ENCODE measurements around the gene LRBA.
"Not testable (repeated sequence)": the region's sequence is repeated elsewhere in the genome, so short reads cannot be mapped to it uniquely, and the experiment has no call there.

LRBA gene

DNA sequence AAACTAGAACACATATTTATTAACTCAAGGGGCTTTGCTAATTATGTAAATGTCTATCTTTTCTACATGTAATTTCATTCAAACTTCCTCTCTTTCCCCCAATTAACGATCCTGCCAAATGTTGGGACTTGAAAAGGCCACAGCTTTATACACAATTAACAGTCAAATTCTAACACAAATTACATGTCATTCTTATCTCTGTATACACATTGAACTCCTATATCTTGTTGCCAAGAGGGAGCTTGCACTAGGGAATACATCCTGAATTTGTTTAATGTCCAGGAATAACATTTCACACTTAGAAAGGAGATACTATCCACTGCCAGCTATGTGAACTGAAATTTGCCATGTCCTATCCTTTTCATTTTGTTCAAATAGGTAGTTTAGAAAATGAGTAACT, 472.0 kb downstream of the LRBA start:
- DNase-seq = no peak

DNA sequence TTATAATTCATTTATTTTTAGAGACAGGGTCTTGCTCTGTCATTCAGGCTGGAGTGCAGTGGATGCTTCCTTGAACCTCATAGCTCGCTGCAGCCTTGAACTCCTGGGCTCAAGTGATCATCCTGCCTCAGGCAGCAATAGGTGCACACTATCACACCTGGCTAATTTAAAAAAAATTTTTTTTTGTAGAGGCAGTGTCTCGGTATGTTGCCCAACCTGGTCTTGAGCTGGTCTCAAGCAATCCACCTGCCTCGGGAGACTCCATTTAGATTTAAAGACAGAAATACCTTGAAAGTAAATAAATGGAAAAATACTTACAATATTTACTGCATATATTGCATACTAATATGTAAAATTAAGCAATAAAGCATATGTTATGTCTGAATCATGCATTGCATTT, 473.4 kb downstream of the LRBA start:
- no peak for DNase-seq

GRCh38 chr4:150540959-150541360, 474.1 kb downstream of the LRBA start:
- DNase-seq = no peak

- DNase-seq = no peak
Measured at GRCh38 chr4:150540536-150540935, 474.5 kb downstream of the LRBA start.

DNA sequence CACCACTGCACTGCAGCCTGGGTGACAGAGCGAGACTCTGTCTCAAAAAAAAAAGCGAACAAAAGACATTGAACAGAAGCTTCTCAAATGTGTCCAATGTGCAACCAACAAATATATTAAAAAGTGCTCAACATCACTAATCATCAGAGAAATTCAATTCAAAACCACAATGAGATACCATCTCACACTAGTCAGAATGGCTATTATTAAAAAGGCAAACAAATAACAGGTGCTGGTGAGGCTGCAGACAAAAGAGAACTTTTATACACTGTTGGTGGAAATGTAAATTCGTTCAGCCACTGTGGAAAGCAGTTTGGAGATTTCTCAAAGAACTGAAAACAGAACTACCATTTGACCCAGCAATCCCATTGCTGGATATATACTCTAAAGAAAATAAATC, 477.2 kb downstream of the LRBA start:
- not testable (repeated sequence) for DNase-seq

DNA sequence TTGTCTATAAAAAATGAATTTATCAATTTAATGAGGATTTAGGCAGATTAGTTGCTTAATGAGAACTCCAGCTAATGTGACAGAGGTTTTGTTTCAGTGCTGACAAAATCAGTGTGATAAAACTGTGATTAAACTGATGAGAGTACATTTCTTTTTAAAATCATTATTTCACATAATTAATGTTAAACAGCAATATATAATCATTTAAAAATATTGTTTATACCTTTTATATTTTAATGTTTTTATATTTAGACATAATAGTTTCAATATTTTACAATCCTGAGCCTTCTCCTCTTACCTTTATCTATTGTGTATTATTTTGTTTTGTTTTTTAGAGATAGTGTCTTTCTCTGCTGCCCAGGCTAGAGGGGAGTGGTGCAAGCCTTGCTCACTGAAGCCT, 480.3 kb downstream of the LRBA start:
- no peak for DNase-seq

DNA sequence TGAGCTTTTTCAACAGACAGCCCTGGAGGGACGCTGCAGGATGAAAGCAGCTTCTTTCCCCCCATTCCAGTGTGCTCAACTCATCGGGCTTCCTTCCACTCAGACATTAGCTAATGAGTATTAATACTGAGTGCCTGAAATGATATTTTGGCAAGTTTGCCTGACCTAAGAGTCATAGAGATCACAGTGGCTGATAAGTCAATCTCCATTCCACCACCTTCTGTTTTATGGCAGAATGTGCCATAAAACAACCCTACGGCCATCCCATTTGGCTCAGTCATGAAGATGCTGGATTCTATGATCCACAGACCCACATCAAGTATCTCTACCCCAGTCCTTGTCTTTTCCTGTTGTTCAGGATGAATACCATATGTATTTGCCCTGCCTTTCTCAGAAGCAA, 481.4 kb downstream of the LRBA start:
- DNase-seq = no peak

GRCh38 chr4:150525321-150525868, 489.7 kb downstream of the LRBA start:
- no peak for DNase-seq

GRCh38 chr4:150518559-150518958, 496.5 kb downstream of the LRBA start:
- DNase-seq = no peak

DNA sequence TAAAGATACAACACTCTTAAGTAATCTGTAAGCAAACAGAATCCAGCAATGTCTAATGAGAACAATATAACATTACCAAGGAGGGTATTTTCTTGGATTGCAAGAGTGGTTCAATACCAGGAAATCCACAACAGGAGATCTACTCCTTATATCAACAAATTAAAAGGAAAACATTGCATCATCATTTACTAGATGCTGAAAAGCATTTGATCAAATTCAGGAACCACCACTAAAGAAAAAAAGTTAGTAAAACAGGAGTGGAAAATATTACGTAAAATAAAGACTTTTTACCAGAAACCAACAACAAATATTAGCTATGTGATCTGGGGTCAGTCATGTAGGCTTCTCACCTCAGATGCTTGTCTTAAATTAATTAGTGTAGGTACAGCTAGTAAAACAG, 499.9 kb downstream of the LRBA start:
- no peak for DNase-seq

DNA sequence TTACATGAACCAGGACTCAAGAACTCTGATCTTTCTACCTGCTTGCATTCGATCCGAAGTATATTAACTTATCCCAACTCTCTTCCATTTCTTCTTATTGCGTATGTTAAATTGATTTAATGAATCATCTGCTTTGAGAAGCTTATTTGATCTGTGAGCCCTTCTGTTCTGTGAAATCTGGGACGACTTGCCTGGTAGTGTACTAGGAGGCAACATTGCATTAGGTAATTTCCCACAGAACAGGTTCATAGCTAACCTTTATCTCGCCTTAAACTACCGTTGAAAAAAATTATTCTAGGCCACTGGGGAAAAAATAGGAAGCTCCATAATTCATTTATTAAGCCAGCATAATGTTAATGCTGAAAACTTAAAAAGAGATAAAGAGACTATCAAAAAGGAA, 500.4 kb downstream of the LRBA start:
- no peak for DNase-seq

- no peak for DNase-seq
Measured at GRCh38 chr4:150510176-150510865, 504.8 kb downstream of the LRBA start.

GRCh38 chr4:150507656-150508055, 507.4 kb downstream of the LRBA start:
- DNase-seq = not testable (repeated sequence)

GRCh38 chr4:150501983-150502382, 513.1 kb downstream of the LRBA start:
- no peak for DNase-seq

GRCh38 chr4:150501009-150501727, 513.9 kb downstream of the LRBA start:
- DNase-seq = no peak

DNA sequence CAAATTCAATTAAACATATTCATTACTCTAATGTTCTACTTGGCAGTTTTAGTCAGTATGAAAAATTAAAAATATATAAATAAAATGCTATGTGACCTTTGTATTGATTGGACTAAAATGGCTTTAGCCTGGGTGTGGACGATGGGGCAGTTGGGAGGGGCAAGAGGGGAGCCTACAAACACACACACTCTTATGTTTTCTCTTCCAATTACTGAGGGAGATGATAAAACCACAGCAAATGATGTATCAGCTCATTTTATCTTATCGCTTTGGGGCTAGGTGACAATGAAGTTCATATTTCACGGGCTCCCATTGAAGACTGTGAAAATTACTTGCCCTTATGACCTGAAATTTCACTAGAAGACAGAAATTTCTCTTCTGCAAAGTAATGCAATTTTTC, 517.5 kb downstream of the LRBA start:
- DNase-seq = no peak

- DNase-seq = no peak
Measured at GRCh38 chr4:150495550-150495949, 519.5 kb downstream of the LRBA start.

GRCh38 chr4:150493851-150494250, 521.2 kb downstream of the LRBA start:
- DNase-seq = no peak

DNA sequence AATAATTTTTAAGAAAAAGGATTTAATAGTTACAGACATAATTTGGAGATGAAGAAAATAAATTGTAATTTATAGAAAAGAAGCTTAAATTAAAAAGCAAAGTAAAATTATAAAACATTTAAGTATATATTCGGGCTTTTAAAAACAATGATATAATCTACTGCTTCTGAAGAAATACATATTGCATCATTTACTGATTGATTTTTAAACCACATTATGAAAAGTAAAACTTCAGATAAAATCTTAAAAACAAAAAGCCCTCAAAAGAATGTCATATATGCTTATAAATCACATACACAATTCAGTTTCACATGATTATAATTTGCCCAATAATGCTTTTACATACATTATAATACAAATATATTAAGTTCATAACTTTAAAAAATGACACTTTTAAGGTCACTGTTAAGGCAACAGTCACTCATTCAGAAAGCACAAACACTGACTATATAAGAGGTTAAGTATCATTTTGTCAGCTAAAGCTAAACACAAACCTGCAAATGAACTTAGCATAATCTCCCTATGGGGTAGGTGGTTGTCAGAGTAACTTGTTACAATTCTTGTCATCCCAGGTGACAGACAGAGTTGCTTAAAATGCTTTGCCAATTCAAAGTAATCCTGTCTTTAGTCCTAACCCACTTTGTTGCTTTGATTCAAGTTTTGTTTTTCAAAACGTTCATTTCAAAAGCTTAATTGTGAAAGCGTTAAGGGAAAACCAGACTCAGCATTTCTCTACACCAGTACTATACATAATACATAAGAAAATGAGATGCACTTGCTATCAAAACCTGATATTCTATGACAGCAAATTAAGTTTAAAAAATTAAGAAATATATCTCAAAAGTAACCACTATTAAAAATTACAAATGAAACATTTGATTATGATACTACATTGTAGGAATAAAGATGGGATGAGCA, 523.7 kb downstream of the LRBA start:
- DNase-seq = no peak

DNA sequence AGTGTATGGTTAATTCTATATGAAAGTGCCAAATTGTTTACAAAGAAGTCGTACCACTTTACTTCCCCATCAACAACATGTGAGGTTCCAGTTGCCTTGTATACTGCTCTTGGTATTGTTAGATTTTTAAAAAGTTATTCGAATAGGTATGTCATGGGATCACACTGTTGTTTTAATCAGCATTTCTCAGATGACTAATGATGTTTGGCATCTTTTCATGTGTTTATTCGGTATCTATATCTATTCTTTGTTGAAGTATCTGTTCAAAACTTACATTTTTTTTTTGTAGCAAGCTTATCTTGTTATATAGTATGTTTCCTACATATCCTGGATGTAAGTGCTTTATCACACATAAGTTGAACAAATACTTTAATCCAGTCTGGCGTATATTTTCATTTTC, 532.5 kb downstream of the LRBA start:
- no peak for DNase-seq

- no peak for DNase-seq
Measured at GRCh38 chr4:150479657-150480056, 535.4 kb downstream of the LRBA start.

GRCh38 chr4:150477869-150478268, 537.2 kb downstream of the LRBA start:
- DNase-seq = no peak

DNA sequence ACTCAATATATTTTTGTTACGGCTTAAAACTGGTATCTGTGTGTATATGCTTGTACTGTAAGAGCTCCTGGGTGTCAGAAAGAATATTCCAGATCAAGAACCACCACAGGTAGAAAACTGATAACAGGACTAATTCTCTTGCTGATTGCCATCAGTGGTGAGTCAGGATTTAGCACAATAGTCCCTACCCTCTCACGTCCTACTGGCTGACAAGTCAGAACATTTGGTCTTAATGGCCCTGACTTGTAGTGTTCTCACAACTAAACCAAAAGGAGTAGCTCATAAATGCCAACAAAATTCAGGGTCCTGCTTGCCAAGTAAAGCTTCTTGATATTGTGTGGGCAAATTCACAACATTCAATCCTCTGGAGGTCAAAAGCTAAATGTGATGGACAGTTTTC, 538.3 kb downstream of the LRBA start:
- no peak for DNase-seq

All from NCI-H510A treated with DMSO at 0.1 percent for 48 hours (cell line).